ENCODE results near the gene HOATZ. TPM values are rescaled to one million over a fixed set of nuclear protein-coding genes. Genes with fewer than 3 reads are reported as not detected.

The HOATZ gene
- total RNA-seq, 1 donor from 2014 or later, result 0.75 TPM

DNA sequence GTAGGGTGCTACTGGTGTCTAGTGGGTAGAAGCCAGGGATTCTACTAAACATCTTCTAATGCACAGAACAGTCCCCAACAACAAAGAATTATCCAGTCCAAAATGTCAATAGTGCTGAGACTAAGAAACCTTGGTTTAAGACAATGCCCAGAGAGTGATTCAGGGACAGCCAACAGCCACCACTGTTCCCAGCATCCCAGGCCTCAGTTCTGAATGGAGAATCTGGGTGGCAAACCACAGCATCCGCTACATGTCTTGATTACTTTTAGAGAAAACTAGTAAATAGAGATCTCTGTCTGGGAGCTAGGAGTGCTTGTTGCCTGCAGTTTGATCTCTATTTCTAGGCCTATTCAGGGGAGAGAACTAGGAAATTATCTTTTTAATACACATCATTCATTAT is 66.8 kb downstream of the HOATZ start:
- H3K36me3 Mint-ChIP-seq, result no peaks in the 10 kb centered on the region
- no peak overlapping the region for H3K4me3 Mint-ChIP-seq
- no peaks in the 10 kb centered on the region for H3K27me3 Mint-ChIP-seq
- peaks cover 4% of the 10 kb centered on the region for H3K4me1 Mint-ChIP-seq (ENCODE audit: unreplicated experiment)
- H3K27ac Mint-ChIP-seq, result no peak overlapping the region
- H3K9me3 Mint-ChIP-seq, result no peaks in the 10 kb centered on the region
- no peak for DNase-seq (ENCODE audit: extremely low spot score, unreplicated experiment)
- TF ChIP-seq, protein P1, sequence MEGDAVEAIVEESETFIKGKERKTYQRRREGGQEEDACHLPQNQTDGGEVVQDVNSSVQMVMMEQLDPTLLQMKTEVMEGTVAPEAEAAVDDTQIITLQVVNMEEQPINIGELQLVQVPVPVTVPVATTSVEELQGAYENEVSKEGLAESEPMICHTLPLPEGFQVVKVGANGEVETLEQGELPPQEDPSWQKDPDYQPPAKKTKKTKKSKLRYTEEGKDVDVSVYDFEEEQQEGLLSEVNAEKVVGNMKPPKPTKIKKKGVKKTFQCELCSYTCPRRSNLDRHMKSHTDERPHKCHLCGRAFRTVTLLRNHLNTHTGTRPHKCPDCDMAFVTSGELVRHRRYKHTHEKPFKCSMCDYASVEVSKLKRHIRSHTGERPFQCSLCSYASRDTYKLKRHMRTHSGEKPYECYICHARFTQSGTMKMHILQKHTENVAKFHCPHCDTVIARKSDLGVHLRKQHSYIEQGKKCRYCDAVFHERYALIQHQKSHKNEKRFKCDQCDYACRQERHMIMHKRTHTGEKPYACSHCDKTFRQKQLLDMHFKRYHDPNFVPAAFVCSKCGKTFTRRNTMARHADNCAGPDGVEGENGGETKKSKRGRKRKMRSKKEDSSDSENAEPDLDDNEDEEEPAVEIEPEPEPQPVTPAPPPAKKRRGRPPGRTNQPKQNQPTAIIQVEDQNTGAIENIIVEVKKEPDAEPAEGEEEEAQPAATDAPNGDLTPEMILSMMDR (conservative IDR thresholded peaks at IDR 0.05), result no peak

DNA sequence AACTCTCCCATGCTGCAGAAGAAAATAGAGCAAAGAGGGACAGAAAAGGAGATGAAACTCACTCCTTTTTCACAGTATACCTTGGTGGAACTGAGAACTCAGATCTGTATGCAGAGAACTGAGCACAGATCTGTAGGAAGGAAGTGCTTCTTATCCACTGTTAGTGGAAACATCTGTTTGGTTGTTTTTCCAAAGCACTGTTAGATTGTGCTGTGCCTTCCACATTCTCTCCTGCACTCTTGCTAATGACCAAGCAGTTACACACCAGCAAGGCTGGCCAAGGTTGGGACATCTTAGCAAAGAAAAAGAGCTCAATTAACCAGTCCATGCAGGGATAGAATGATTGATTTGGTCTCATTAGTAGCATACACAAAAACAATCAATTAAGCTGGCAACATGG is 67.6 kb downstream of the HOATZ start:
- Mint-ChIP-seq H3K36me3 (no peaks in the 10 kb centered on the region), H3K4me3 (no peak overlapping the region), H3K27ac (no peak overlapping the region), H3K4me1 (ENCODE audit: unreplicated experiment) (peaks cover 4% of the 10 kb centered on the region), H3K9me3 (no peaks in the 10 kb centered on the region), H3K27me3 (no peaks in the 10 kb centered on the region)
- DNase-seq (ENCODE audit: extremely low spot score, unreplicated experiment), result no peak
- TF ChIP-seq, protein P1 (conservative IDR thresholded peaks at IDR 0.05), result no peak

DNA sequence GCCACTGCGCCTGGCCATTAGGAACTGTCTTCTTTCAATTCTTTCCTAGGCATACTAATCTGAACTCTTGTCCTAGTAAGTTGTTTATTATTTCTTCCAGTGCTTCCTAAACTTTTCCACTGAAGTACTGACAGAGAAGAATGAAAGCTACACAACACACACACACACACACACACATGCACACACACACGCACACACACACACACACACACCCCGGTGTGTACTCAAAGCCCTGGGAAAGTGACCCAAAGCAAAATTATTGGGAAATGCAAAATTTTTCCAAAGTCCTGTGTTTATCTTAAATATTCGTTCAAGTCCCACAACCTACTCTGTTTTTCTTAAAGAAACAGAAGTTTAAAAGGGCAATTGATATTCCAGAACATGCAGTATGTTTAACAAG is 68.3 kb downstream of the HOATZ start:
- no peaks in the 10 kb centered on the region for H3K36me3 Mint-ChIP-seq
- H3K27ac Mint-ChIP-seq, result no peak overlapping the region
- peaks cover 4% of the 10 kb centered on the region for H3K4me1 Mint-ChIP-seq (ENCODE audit: unreplicated experiment)
- DNase-seq (ENCODE audit: extremely low spot score, unreplicated experiment), result no peak
- H3K9me3 Mint-ChIP-seq, result no peaks in the 10 kb centered on the region
- TF ChIP-seq, protein P1 (conservative IDR thresholded peaks at IDR 0.05), result no peak
- H3K27me3 Mint-ChIP-seq, result no peaks in the 10 kb centered on the region
- H3K4me3 Mint-ChIP-seq, result no peak overlapping the region

DNA sequence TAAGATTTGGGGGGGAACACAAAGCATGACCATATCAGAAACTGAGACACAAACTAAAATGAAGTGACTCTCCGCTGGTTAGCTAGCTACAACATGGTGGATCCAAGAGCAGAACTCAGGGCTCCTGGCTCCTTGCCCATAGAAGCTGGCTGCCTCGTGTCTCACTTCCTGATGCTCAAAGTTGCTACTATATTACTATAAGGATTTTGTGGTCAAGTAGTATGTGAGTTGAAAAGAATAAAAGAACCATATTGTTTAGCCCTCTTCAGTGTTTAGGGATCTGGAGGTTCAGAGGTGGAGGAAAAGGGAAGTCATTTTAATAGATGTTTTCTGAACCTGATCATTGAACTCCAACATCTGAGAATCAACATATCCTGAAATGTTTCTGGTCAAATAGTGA is 70.8 kb downstream of the HOATZ start:
- TF ChIP-seq, protein P1 (conservative IDR thresholded peaks at IDR 0.05), result no peak
- no peak overlapping the region for H3K27ac Mint-ChIP-seq

DNA sequence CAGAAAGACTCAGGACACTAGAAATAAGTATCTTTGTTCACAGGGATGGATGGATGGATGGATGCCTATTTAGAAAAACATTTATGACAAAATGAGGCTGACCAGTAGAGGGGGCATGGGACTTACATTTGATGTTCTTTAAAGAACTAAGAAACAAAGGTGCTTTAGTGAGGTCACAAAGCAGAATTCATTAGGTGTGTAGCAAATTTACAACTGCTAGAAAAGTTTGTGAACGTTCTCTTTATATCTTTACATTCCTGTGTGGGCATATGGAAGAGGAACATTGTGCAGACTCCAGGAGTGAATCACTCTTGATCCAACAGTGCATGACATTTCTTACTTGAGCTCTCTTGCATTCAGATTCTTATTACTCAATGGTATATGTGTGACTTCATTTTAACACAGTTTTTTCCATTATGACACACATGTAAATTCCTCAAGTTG is 71.8 kb downstream of the HOATZ start:
- Mint-ChIP-seq H3K9me3 (no peaks in the 10 kb centered on the region), H3K27ac (no peak overlapping the region), H3K4me3 (no peak overlapping the region), H3K4me1 (ENCODE audit: unreplicated experiment) (peaks cover 4% of the 10 kb centered on the region), H3K36me3 (no peaks in the 10 kb centered on the region), H3K27me3 (no peaks in the 10 kb centered on the region)
- TF ChIP-seq, protein P1 (conservative IDR thresholded peaks at IDR 0.05), result peak; percentile 78
- DNase-seq (ENCODE audit: extremely low spot score, unreplicated experiment), result no peak

More for the DNA sequence above, 70.8 kb downstream of the HOATZ start:
- H3K27me3 Mint-ChIP-seq, result no peaks in the 10 kb centered on the region
- H3K4me1 Mint-ChIP-seq (ENCODE audit: unreplicated experiment), result peaks cover 4% of the 10 kb centered on the region
- H3K36me3 Mint-ChIP-seq, result no peaks in the 10 kb centered on the region
- DNase-seq (ENCODE audit: extremely low spot score, unreplicated experiment), result no peak
- no peak overlapping the region for H3K4me3 Mint-ChIP-seq
- H3K9me3 Mint-ChIP-seq, result no peaks in the 10 kb centered on the region

Small RNA genes lying within 50 kb of the gene (microRNA-seq; reads per million reads assigned to microRNA genes)
- 14.0 reads per million, percentile 37 among the genes with 10 or more reads in this experiment for gene MIR34B
- 233 reads per million, percentile 70 among the genes with 10 or more reads in this experiment for gene MIR34C

Other genes with a start within 250 kb of the HOATZ start
- 2.6 and 2.9 TPM in 2 replicates for gene POU2AF3, start 216.2 kb upstream of the HOATZ start, total RNA-seq (ENCODE audit: low replicate concordance)
- gene POU2AF1, start 135.5 kb upstream of the HOATZ start, total RNA-seq (ENCODE audit: low replicate concordance), result 0.24 and 0.26 TPM in 2 replicates
- gene BTG4, start 2.4 kb upstream of the HOATZ start, total RNA-seq (ENCODE audit: low replicate concordance), result not detected in 2 replicates
- gene LAYN, start 25.9 kb downstream of the HOATZ start, total RNA-seq (ENCODE audit: low replicate concordance), result 9.2 and 17.9 TPM in 2 replicates
- 24.1 and 28.0 TPM in 2 replicates for gene SIK2, start 87.7 kb downstream of the HOATZ start, total RNA-seq (ENCODE audit: low replicate concordance)

All from type B pancreatic cell (in vitro differentiated cells).